Gastroesophageal sphincter (tissue), 3 donors: ENCODE results near the gene KCNN3.
"Not testable (repeated sequence)": the region's sequence is repeated elsewhere in the genome, so short reads cannot be mapped to it uniquely, and the experiment has no call there.

Experiments
- CTCF ChIP-seq, 4 experiments: fragments of 200-600 bp in 2 of 4; fragments of 450-650 bp in 2 of 4; sonication (generic) in 1 of 4; IDR thresholded peaks; one replicate each; pipeline ENCODE4 v1.5.1; 2017 to 2019; ENCODE audit warnings: antibody characterized with exemption in 4 of 4, mild to moderate bottlenecking in 2 of 4, moderate library complexity in 2 of 4
- EP300 ChIP-seq: sonication (generic); formaldehyde crosslinking; IDR thresholded peaks from one replicate; pipeline ENCODE4 v1.6.1; 2017; ENCODE audit warnings: antibody characterized with exemption, mild to moderate bottlenecking
- POLR2A ChIP-seq, 2 donors: fragments of 450-650 bp; IDR thresholded peaks; one replicate each; pipeline ENCODE4 v1.6.1; 2017; ENCODE audit warnings: antibody characterized with exemption in 2 of 2, mild to moderate bottlenecking in 2 of 2, moderate library complexity in 1 of 2
- POLR2AphosphoS5 ChIP-seq: sonication (generic); formaldehyde crosslinking; IDR thresholded peaks from one replicate; pipeline ENCODE4 v1.6.1; 2017; ENCODE audit warnings: antibody characterized with exemption

- not testable (repeated sequence) for TF ChIP-seq POLR2A (IDR thresholded peaks at IDR 0.05); POLR2AphosphoS5; CTCF (IDR thresholded peaks at IDR 0.05); EP300
Observed at GRCh38 chr1:154676847-154677246, 193.2 kb downstream of the KCNN3 start.
